Measurements from ENCODE around the gene RAB5A. TPM values are rescaled to one million over a fixed set of nuclear protein-coding genes. Genes with fewer than 3 reads are reported as not detected.

RAB5A gene
- total and polyA plus RNA-seq, 2 donors (not counting 3 experiments of a cell fraction or from before 2014, with no cell fraction given) = 20.6 to 63.8 TPM

DNA sequence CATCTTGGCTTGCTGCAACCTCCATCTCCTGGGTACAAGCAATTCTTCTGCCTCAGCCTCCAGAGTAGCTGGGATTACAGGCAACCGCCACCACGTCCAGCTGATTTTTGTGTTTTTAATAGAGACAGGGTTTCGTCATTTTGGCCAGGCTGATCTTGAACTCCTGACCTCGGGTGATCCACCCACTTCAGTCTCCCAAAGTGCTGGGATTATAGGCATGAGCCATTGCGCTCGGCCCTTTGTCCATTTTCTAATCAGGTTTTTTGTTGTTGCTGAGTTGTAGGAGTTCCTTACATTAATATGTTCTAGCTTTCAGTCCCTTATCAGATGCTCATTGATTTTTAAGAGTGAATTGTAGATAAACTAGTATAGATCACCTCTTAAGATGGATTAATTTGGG is 20.3 kb downstream of the RAB5A start:
- intact Hi-C loops (cut with micrococcal nuclease) (no loop called here), dilution Hi-C loops (cut with MboI; ENCODE audit: extremely low pct_ligation_motif_present, low sequenced_read_pairs) (no loop called here)
- Histone ChIP-seq H2AFZ (ENCODE audit: low read depth, low read length) (no peak overlapping the region), H3K4me2 (ENCODE audit: insufficient read depth, low read length) (no peak overlapping the region), H3K27me3 (ENCODE audit: control insufficient read depth in 2 of 2, insufficient read depth in 2 of 2, low read length in 2 of 2) (no peaks in the 10 kb centered on the region), H3K36me3 (ENCODE audit: control insufficient read depth in 2 of 2, extremely low read depth in 1 of 2, insufficient read depth in 2 of 2, low read length in 2 of 2) (no peaks in the 10 kb centered on the region), H3K9me3 (replicated peaks; ENCODE audit: control insufficient read depth, insufficient read depth, low read length) (no peaks in the 10 kb centered on the region), H3K27ac (ENCODE audit: insufficient read depth, low read depth, low read length) (no peak overlapping the region), H3K79me2 (ENCODE audit: control insufficient read depth, insufficient read depth, low read length) (peaks cover 96% of the 10 kb centered on the region), H3K4me1 (ENCODE audit: control insufficient read depth, extremely low read depth, insufficient read depth, low read length) (no peaks in the 10 kb centered on the region), H4K20me1 (replicated peaks; ENCODE audit: control insufficient read depth, extremely low read depth, insufficient read depth, low read length) (peaks cover 2% of the 10 kb centered on the region), H3K4me3 (replicated peaks in 1 of 3; ENCODE audit: insufficient read depth in 1 of 3, low read depth in 1 of 3, low read length in 3 of 3) (no peak overlapping the region), H3K9ac (replicated peaks; ENCODE audit: extremely low read depth, insufficient read depth, low read length) (no peak overlapping the region), H3K9me1 (replicated peaks; ENCODE audit: control insufficient read depth, extremely low read depth, insufficient read depth, low read length) (no peaks in the 10 kb centered on the region)
- ChIA-PET CTCF (no interaction called here), POLR2A (no interaction called here)
- DNase-seq (ENCODE audit: low read depth, low spot score) (no peak), FAIRE-seq (no peak)
- BruUV-seq (replicated peaks) = no TSS peak
- TF ChIP-seq EZH2 (IDR thresholded peaks at IDR 0.05; ENCODE audit: borderline replicate concordance, low read depth, low read length, severe bottlenecking) (no peak), MYC (IDR thresholded peaks at IDR 0.05; ENCODE audit: low read depth, low read length) (no peak), GATA2 (IDR thresholded peaks at IDR 0.05; ENCODE audit: insufficient read depth, insufficient read length, low read depth, low read length) (no peak)
- TF ChIP-seq, protein P1, sequence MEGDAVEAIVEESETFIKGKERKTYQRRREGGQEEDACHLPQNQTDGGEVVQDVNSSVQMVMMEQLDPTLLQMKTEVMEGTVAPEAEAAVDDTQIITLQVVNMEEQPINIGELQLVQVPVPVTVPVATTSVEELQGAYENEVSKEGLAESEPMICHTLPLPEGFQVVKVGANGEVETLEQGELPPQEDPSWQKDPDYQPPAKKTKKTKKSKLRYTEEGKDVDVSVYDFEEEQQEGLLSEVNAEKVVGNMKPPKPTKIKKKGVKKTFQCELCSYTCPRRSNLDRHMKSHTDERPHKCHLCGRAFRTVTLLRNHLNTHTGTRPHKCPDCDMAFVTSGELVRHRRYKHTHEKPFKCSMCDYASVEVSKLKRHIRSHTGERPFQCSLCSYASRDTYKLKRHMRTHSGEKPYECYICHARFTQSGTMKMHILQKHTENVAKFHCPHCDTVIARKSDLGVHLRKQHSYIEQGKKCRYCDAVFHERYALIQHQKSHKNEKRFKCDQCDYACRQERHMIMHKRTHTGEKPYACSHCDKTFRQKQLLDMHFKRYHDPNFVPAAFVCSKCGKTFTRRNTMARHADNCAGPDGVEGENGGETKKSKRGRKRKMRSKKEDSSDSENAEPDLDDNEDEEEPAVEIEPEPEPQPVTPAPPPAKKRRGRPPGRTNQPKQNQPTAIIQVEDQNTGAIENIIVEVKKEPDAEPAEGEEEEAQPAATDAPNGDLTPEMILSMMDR (IDR thresholded peaks at IDR 0.05; ENCODE audit: extremely low read depth in 1 of 2, insufficient read depth in 1 of 2, low read depth in 1 of 2, low read length in 2 of 2) = no peak

DNA sequence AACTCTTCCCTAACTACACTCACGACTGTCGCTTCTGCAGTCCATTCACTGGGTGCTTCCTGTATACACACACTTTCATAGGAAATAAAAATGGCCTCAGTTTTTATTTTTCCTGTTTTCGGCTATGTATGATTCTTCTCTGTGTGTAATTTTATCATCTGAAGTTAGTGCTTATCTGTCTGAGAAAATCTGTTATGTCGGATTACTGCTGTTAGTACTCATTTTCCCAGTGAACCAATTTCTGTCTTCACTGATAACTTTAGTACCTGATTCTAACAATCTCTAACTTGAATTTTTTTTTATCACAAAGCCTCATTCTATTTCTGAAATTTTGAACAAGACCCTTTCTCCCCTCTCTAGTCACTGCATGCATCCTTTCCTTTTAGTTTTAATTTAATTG is 20.9 kb downstream of the RAB5A start:
- Histone ChIP-seq H3K9me3 (replicated peaks; ENCODE audit: control insufficient read depth, insufficient read depth, low read length) (no peaks in the 10 kb centered on the region), H3K27ac (ENCODE audit: insufficient read depth, low read depth, low read length) (no peak overlapping the region), H3K9me1 (replicated peaks; ENCODE audit: control insufficient read depth, extremely low read depth, insufficient read depth, low read length) (no peaks in the 10 kb centered on the region), H3K79me2 (ENCODE audit: control insufficient read depth, insufficient read depth, low read length) (peaks cover 96% of the 10 kb centered on the region), H4K20me1 (replicated peaks; ENCODE audit: control insufficient read depth, extremely low read depth, insufficient read depth, low read length) (peaks cover 4% of the 10 kb centered on the region), H3K36me3 (ENCODE audit: control insufficient read depth in 2 of 2, extremely low read depth in 1 of 2, insufficient read depth in 2 of 2, low read length in 2 of 2) (no peaks in the 10 kb centered on the region), H2AFZ (ENCODE audit: low read depth, low read length) (no peak overlapping the region), H3K9ac (replicated peaks; ENCODE audit: extremely low read depth, insufficient read depth, low read length) (no peak overlapping the region), H3K4me3 (replicated peaks in 1 of 3; ENCODE audit: insufficient read depth in 1 of 3, low read depth in 1 of 3, low read length in 3 of 3) (no peak overlapping the region), H3K4me2 (ENCODE audit: insufficient read depth, low read length) (no peak overlapping the region), H3K4me1 (ENCODE audit: control insufficient read depth, extremely low read depth, insufficient read depth, low read length) (no peaks in the 10 kb centered on the region), H3K27me3 (ENCODE audit: control insufficient read depth in 2 of 2, insufficient read depth in 2 of 2, low read length in 2 of 2) (no peaks in the 10 kb centered on the region)
- intact Hi-C loops (cut with micrococcal nuclease) = no loop called here
- DNase-seq (ENCODE audit: low read depth, low spot score) (no peak), FAIRE-seq (no peak)
- TF ChIP-seq, protein P1 (IDR thresholded peaks at IDR 0.05; ENCODE audit: extremely low read depth in 1 of 2, insufficient read depth in 1 of 2, low read depth in 1 of 2, low read length in 2 of 2) = no peak
- no peak for TF ChIP-seq FOS (IDR thresholded peaks at IDR 0.05; ENCODE audit: borderline replicate concordance, insufficient read depth, low read length)
- TF ChIP-seq MYC (IDR thresholded peaks at IDR 0.05; ENCODE audit: low read depth, low read length) = no peak
- no peak for TF ChIP-seq POLR2AphosphoS5 (IDR thresholded peaks at IDR 0.05; ENCODE audit: insufficient read depth, low read depth, low read length)
- TF ChIP-seq EZH2 (IDR thresholded peaks at IDR 0.05; ENCODE audit: borderline replicate concordance, low read depth, low read length, severe bottlenecking) = no peak
- TF ChIP-seq POLR2A (IDR thresholded peaks at IDR 0.05; ENCODE audit: low read depth, low read length) = no peak
- TF ChIP-seq JUN (IDR thresholded peaks at IDR 0.05; ENCODE audit: borderline replicate concordance, insufficient read depth, insufficient read length, low read depth) = no peak
- TF ChIP-seq, protein P2, sequence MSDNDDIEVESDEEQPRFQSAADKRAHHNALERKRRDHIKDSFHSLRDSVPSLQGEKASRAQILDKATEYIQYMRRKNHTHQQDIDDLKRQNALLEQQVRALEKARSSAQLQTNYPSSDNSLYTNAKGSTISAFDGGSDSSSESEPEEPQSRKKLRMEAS (IDR thresholded peaks at IDR 0.05; ENCODE audit: insufficient read depth, insufficient read length) = no peak
- no peak for TF ChIP-seq GATA2 (IDR thresholded peaks at IDR 0.05; ENCODE audit: insufficient read depth, insufficient read length, low read depth, low read length)
- ChIA-PET POLR2A (no interaction called here), CTCF (no interaction called here)
- dilution Hi-C loops (cut with MboI; ENCODE audit: extremely low pct_ligation_motif_present, low sequenced_read_pairs) = no loop called here
- BruUV-seq (replicated peaks) = no TSS peak

Measured in endothelial cell of umbilical vein (primary cell).